Measurements from ENCODE around the gene PCBP3.
"Not testable (repeated sequence)": the region's sequence is repeated elsewhere in the genome, so short reads cannot be mapped to it uniquely, and the experiment has no call there.

Gene PCBP3

DNA sequence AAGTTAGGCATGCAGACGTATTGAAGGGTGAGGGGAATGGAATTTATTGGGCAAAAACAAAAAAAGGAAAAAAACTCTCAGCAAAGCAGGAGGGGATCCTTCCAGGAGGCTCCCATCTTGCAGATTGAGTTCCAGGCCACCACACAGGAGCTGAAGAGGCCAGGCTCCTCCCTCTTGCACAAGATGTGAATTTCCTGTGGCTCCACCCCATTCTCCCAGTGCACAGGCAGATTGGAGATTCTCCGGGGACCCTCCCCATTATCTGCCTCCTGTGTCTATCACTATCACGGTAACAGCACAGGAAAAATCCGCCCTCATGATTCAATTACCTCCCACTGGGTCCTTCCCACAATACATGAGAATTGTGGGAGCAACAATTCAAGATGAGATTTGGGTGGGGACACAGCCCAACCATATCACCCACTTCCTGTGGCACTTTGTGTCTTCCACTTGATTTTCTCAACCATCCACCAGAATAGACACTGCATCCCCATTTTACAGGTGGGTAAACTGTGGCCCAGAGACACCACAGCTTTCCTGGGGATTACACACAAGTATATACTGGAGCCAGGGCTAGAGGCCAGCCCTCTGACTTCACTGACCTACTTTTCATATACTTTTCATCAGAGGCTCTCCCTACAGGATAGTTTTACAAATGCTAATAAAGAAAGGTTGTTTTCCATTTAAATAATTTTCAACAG lies 319.2 kb downstream of the PCBP3 start:
- no peak for DNase-seq (ENCODE audit: low read depth, low spot score)

DNA sequence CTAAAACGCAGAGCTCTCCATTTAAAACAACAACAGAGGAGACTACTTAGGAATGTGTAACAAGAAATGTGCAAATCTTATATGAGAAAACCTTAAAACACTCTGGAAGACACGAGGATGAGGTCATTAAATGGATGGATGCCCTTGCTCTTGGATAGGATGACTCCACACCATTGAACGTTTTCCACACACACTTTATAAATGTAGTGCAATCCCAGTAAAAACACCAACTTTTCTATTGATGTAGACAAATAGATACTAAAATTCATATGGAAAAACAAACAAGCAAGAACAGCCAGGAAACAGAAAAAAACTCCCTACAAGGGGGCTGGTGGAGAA lies 319.7 kb downstream of the PCBP3 start:
- no peak for DNase-seq (ENCODE audit: low read depth, low spot score)

DNA sequence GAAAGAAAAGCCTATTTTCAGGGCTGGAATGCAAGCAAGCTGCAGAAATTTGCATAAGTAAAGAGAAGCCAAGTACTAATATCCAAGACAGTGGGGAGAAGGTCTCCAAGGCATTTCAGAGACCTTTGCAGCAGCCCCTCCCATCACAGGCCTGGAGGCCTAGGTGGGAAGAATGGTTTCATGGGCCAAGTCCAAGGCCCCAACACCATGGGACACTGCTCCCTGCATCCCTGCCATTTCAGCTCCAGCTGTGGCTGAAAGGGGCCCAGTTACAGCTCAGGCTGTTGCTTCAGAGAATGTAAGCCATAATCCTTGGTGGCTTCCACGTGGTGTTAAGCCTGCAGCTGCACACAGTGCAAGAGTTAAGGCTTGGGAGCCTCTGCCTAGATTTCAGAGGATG lies 321.1 kb downstream of the PCBP3 start:
- DNase-seq (ENCODE audit: low read depth, low spot score): no peak

DNA sequence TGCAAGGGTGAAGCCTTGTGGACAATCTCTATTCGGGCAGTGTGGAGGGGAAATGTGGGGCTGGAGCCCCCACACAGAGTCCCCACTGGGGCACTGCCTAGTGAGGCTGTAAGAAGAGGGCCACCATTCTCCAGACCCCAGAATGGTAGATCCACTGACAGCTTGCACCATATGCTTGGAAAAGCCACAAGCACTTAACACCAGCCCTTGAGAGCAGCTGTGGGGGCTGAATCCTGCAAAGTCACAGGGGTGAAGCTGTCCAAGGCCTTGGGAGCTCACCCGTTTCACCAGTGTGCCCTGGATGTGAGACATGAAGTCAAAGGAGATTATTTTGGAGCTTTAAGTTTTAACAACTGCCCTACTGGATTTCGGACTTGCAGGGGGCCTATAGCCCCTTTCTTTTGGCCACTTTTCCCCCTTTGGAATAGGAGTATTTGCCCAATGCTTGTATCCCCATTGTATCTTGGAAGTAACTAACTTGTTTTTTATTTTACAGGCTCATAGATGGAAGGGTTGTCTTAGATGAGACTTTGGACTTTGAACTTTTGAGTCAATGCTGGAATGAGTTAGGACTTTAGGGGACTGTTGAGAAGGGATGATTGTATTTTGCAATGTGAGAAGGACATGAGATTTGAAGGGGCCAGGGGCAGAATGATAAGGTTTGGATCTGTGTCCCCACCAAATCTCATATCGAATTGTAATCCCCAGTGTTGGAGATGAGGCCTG lies 321.7 kb downstream of the PCBP3 start:
- no peak for DNase-seq (ENCODE audit: low read depth, low spot score)

DNA sequence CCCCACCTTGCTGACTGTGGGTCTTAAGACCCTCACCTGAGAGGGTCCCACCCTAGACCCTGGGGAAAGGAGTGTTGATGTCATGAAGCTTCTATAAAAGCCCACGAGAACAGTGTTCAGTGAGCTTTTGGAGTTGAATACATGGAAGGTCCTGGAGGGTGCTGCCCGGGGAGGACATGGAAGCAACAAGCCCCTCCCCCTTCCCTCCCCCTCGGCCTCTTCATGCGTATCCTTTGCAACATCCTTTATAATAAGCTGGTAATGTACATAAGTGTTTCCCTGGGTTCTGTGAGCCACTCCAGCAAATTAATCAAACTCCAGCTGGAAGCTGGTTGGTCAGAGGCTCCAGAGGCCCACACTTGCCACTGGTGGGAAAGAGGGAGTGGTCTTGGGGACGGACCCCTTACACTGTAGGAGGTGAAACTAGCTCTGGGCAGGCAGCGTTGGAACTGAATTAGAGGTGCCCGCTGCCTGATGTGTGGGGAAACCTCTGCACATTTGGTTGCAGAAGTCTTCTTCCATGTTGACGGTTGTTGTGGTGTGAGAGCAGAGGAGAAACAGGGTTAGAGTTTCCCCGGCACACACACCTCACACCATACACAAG lies 323.4 kb downstream of the PCBP3 start:
- no peak for DNase-seq (ENCODE audit: low read depth, low spot score)

DNA sequence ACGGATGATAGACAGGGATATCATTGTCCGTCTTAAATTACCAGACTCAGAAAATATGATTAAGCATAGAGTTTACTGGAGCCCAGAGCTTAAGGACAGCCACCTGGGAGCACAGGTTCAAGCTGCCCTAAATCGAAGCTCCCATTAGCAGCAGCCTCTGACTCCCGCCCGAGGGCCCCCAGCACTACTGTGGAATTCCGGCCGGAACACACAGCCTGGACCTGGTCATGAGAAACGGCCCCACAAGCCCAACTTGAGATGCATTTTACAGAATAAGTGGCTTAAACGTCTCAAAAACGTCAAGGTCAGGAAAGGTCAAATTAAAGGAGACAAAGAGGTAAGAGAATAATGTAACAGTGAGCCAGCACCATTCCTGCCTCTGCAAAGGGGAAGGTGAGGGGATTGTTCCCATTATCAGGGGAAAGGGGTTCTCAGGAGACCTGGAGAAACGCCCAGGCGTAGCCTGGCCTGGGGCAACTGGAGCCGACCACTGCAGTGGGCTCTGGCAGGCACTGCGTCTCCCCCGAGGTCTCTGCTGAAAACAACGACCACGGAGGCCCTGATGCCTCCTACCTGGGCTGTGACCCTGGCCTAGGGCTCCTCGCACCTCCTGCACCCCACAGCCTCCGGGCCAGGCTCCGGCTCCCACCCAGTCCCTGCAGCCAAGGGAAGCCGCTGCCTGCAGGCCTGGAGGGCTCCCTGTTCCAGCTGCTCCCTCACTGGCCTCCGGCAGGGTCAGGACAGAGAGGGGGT lies 326.6 kb downstream of the PCBP3 start:
- DNase-seq (ENCODE audit: low read depth, low spot score): no peak

DNA sequence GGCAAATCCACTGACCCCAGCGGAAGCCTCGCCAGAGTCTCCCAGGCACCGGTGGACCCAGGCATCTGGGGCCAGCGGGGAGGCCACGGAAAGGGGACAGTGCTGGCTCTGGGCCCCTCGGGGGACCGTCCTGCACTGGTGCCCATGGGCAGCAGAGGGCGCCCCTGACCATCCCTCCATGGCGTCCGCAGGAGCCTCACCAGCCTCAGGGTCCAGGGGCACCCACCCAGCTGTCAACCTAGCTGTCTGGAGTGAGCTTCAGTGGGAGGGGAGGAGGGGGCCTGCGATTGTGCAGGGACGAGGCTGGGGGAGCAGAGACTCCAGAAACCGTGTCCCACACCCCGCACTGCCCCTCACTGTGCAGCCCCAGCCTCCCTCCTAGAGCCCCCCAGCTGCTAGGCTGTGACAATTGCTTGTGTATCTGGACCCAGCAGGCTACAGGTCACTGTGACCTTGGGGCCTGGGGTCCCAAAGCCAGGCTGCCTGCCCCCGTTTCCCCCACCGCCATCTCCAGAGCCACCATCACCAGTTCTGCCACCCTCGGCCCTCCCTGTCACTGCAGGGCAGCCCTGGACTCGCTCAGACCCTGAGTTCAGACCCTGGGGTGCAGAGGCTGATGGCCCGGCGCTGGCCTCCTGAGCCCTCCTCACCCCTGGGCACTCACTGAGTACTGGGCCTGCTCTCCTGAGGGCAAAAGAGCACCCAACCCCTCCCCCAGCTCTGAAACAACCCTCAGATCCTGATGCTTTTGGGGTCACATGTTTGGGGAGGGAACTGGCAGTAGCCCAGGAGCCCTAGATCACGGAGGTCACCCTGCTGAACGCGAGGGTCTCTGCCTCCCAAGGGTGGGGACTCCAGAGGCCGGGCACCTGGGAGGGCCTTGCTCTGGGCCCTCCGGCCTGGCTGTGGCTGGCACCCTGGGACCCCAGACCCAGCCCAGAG lies 327.4 kb downstream of the PCBP3 start:
- DNase-seq (ENCODE audit: low read depth, low spot score): peak; percentile 75

DNA sequence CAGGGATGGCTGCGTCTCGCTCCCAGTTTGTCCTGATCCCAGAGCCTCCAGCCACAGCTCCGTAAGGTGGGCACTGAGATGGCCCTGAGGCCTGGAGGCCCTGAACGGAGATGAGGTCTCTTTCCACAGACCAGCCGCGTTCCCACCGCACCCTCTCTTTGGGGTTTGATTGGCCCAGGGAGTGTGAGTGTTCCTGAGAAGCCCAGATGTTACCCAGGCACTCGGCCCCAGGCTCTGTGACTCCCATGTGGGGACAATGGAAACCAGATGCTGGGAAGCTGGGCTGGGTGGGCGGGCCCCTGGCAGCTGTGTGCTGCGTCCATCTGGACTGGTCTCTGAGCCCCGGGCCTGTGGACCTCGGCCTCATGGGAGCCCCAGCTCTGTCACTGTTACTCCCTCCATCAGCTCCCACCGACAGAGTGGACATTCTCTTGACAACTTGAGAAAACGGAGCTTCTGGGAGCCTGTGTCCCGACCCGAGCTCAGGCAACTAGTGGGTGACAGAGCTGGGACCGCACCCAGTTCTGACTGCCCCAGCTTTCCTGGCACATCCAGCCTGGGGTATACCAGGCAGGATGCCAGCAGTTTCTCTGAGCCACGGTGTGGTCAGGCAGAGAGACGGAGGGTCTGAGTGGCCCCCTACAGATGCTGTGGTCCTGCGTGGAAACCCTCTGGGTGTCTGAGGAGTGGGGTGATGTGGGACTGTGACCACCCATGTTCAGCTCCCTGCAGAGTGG lies 328.3 kb downstream of the PCBP3 start:
- DNase-seq (ENCODE audit: low read depth, low spot score): peak; percentile 31

DNA sequence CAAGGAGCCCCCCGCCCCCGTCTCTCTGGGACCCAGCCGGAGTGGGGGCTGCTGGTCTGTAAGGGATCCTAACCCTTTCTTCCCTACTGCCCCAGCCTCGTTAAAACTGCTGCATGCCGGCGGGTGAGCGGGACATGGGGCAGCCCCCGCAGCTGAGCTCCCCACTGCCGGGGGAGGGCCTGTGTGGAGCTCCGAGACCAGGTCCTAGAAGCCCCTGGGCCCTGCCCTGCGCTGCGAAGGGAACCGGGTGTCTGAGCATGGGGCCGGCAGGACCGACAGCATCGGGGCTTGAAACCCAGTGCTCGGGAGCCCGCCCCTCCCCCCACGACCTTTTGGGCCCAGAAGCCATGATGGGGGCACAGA lies 328.8 kb downstream of the PCBP3 start:
- peak; percentile 28 for DNase-seq (ENCODE audit: low read depth, low spot score)

DNA sequence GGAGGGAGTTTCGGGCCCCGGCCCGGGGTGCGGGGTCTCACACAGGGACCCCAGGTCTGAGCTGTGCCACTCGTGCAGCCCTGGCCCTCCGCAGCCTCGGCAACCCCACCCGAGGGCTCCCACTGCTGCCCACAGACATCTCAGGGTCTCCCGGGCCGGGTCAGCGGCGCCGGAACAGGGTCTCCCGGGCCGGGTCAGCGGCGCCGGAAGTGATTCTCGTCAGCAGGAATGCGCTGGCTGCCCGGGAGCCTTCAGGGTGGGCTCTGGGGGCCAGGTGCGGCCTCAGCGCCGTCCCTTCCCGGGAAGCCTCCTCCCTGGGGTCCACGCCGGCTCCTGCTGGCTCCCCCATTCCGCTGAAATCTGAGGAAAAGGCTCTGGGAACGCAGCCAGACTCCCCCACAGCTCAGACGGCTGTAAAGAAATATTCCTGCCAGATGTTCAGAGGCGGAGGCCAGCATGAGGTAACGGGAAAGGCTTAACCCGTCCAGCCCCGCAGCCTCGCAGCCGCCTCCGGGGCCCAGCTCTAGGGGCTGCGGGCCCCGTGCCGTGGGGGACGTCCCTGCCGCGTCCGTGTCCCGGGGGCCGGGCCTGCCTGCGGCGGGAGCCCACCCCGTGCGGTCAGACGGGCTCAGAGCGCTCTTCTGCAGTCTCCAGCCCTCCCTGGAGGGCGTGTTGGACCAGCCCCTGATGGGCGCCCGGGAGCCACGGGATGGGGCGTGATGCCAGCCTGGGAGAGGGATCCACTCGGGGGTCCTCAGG lies 329.4 kb downstream of the PCBP3 start:
- DNase-seq (ENCODE audit: low read depth, low spot score): peak; percentile 58

DNA sequence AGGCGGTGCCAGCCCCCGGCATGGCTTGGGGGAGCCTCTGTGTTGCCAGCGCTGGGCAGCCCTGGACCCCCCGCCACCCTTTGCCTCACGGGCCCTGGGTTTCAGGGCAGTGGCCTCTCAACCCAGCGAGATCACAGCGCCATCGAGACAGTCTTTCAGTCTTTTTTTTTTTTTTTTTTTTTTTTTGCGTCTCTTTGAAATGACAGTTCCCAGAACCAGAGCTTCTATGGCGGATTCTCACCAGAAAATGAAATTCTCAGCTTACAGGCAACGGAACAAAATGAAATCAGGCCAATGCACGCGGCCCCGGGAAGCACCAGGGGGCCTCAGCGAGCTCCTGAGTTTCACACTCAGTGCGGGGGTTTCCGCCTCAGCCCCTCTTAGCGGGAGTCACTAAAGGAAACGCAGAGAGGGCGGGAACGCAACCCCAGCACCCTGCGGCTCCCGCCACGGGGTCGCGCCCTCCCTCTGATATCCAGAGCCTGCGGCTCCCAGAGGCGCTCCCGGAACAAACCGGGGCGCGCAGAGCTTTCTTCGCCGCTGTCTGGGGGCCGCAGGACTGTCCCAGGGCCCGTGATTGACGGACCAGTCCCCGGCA lies 330.0 kb downstream of the PCBP3 start:
- peak; percentile 92 for DNase-seq (ENCODE audit: low read depth, low spot score)

DNA sequence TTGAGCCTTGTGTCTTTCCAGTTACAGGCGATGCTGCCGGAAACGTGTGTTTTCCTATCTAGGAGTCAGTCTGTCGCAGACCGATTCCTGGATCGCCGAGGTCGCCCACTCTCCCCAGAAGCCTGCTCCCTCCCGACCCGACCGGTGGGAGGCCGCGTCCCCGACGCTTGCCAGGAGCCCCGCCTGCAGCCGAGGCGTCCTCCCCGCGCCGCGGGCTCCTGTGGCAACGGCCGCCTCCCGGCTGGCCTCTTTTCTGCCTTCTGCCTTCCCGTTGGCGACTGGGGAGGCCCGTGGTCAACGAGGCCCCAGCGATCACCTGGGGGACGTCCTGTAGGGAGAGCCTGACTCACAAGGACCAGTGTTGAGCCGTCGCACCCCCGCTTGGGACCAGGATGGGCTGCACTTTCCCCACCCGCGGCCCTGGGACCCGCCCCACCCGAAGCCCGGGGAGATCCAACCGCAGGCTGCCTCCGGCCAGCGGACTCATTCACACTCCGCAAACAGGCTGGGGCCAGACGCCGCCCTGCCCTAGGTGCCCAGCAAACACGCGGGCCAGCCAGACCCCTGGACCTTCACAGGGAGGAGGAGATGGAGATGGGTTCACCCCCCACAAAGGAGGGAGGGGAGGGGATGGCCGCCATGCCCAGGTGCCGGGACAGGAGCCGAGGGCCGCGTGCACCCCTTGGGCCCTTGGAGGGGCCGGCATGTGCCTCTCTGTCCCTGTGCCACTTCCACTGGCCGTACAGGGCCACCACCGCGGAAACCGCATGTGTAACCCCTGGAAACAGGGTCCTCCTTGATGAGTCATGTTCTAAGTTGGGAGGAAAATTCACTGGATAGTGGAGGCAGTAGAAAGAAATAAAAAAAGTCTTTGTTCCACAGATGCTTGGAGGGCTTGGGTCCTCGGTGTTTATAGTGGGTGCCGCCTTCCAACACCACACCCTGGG lies 330.8 kb downstream of the PCBP3 start:
- DNase-seq (ENCODE audit: low read depth, low spot score): peak; percentile 57

DNA sequence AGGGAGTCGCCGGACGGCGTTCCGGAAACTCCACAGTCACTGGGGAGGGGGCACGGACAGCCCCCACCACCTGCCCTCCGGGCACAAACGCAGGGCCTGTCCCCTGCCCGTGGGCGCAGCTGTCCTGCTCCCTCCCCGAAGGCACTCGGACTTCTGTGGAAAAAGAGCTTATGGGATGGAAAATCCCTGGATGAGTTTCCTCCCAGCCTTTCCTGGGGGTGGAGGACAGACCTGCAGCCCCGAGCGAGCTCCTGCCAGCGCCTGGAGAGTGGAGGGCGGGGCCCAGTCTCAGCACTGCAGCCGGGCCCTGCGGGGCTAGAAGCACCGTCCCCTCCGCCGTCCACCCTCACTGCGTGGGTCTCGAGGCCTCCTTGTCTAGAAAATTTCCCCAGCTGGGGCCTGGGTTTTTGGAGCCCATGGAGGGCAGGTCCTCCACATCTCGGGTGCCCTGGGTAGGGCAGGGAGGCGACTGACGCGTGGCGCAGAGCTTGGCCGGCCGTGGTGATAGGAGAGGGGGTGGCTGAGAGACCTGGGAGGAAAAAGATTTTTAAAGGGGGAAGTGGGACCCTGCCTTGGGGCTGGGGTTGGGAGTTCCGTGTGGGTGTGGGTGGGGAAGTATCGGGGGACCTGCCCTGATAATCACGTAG lies 331.6 kb downstream of the PCBP3 start:
- DNase-seq (ENCODE audit: low read depth, low spot score): peak; percentile 64

DNA sequence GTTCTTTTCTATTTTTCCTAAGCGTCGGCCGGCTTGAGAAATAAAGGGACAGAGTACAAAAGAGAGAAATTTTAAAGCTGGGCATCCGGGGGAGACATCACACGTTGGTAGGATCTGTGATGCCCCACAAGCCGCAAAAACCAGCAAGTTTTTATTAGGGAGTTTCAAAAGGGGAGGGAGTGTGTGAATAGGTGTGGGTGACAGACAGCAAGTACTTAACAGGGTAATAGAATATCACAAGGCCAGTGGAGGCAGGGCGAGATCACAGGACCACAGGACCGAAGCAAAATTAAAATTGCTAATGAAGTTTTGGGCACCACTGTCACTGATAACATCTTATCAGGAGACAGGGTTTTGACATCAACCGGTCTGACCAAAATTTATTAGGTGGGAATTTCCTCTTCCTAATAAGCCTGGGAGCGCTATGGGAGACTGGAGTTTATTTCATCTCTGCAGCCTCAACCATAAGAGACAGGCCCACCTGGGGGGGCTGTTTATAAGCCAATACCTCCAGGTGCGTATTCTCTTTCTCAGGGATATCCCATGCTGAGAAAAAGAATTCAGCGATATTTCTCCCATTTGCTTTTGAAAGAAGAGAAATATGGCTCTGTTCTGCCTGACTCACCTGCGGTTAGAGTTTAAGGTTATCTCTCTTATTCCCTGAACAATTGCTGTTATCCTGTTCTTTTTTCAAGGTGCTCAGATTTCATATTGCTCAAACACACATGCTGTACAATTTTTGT lies 332.3 kb downstream of the PCBP3 start:
- DNase-seq (ENCODE audit: low read depth, low spot score): not testable (repeated sequence)

DNA sequence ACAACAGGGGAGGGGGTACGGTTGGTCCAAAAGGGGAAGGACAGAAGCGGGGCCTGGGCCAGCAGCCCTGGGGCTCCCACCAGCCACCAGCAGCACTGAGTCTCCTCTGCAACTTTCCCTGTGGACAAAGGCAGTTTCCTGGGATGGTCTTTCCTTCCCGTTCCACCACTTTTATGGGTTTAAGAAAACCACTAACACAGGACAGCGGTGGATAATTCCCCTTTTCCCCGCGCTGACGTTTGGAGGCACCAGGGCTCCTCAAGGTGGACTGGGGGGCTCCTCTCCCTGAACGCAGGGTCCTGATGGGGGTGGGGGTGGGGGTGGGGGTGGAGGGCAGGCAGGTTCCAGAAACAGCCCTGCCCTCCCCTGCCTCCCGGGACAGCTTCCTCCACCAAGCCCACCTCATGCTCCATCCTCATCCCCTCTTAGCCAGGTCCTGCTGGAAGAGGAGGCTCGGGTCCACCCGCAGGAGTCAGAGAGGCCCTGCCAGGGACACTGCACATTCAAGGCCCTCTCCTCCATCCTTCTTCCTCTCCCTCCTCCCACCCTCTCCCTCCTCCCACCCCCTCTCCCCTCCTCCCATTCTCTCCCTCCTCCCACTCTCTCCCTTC lies 333.3 kb downstream of the PCBP3 start:
- DNase-seq (ENCODE audit: low read depth, low spot score): no peak

DNA sequence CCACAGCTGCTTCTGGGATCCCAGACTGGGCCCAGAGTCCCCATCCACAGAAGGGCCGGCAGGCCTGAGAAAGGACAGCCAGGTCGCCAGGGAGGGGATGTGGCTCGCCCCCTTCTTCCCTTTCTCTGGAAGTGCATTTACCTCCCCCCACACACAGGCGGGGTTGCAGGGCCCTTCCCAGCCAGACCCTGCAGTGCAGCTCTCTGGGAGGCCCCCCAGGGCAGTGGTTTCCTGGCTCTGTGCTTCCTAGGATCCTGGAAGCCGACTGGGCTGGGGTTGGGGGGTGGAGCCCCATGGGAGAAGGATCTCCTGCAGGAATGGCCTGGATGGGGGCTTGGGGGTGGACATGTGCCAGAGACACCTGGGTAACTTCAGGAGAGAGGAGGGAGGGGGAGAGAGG lies 333.9 kb downstream of the PCBP3 start:
- peak; percentile 62 for DNase-seq (ENCODE audit: low read depth, low spot score)
